SK-N-SH treated with all-trans-retinoic acid at 6 μM for 48 hours (cell line): Measurements from ENCODE around the gene FHIT.

ENCODE experiments used
- ATAC-seq: fragments of 200-7000 bp; cut with Tn5 transposase; 3 replicates; pipeline ENCODE4 v1.9.1; 2020; ENCODE audit warnings: mild to moderate bottlenecking, moderate library complexity
- ARNTL ChIP-seq: fragments of 450-650 bp; formaldehyde crosslinking; IDR thresholded peaks from 2 replicates; pipeline ENCODE4 v1.5.0; 2020; ENCODE audit warnings: low read depth, mild to moderate bottlenecking, moderate library complexity, borderline replicate concordance
- BACH2 ChIP-seq: fragments of 250-450 bp; sonication (Bioruptor Pico); IDR thresholded peaks from 2 replicates; pipeline ENCODE4 v1.9.0; 2021; ENCODE audit warnings: mild to moderate bottlenecking, borderline replicate concordance
- CREB5 ChIP-seq: fragments of 250-450 bp; sonication (Bioruptor Pico); IDR thresholded peaks from 2 replicates; pipeline ENCODE4 v1.5.1; 2020; ENCODE audit warnings: low read depth, mild to moderate bottlenecking, moderate library complexity
- CSDC2 ChIP-seq: fragments of 250-450 bp; sonication (Bioruptor Pico); IDR thresholded peaks from 2 replicates; pipeline ENCODE4 v1.5.0; 2020; ENCODE audit warnings: mild to moderate bottlenecking, moderate library complexity
- CSRNP3 ChIP-seq: fragments of 250-450 bp; sonication (Bioruptor Pico); IDR thresholded peaks from 2 replicates; pipeline ENCODE4 v1.5.1; 2021; ENCODE audit warnings: mild to moderate bottlenecking, moderate library complexity
- ESRRG ChIP-seq: fragments of 250-450 bp; sonication (Bioruptor Pico); IDR thresholded peaks from 2 replicates; pipeline ENCODE4 v1.6.1; 2021; ENCODE audit warnings: mild to moderate bottlenecking
- GLIS3 ChIP-seq: fragments of 250-450 bp; sonication (Bioruptor Pico); IDR thresholded peaks from 2 replicates; pipeline ENCODE4 v1.5.0; 2020; ENCODE audit warnings: mild to moderate bottlenecking, moderate library complexity
- OSR1 ChIP-seq: fragments of 250-450 bp; sonication (Bioruptor Pico); IDR thresholded peaks from 2 replicates; pipeline ENCODE4 v1.8.0; 2022; ENCODE audit warnings: moderate library complexity, mild to moderate bottlenecking, inconsistent platforms
- PATZ1 ChIP-seq: fragments of 250-450 bp; sonication (Bioruptor Pico); IDR thresholded peaks from 2 replicates; pipeline ENCODE4 v1.8.0; 2020; ENCODE audit warnings: mild to moderate bottlenecking, moderate library complexity, borderline replicate concordance
- PPARA ChIP-seq: fragments of 250-450 bp; sonication (Bioruptor Pico); IDR thresholded peaks from 2 replicates; pipeline ENCODE4 v1.5.0; 2020; ENCODE audit warnings: mild to moderate bottlenecking, borderline replicate concordance
- RARB ChIP-seq: fragments of 250-450 bp; sonication (Bioruptor Pico); IDR thresholded peaks from 2 replicates; pipeline ENCODE4 v1.8.0; 2021; ENCODE audit warnings: mild to moderate bottlenecking, moderate library complexity
- SNAI2 ChIP-seq: fragments of 250-450 bp; sonication (Bioruptor Pico); IDR thresholded peaks from 2 replicates; pipeline ENCODE4 v1.5.0; 2020; ENCODE audit warnings: mild to moderate bottlenecking, moderate library complexity
- TCF4 ChIP-seq: fragments of 250-450 bp; sonication (Bioruptor Pico); IDR thresholded peaks from 2 replicates; pipeline ENCODE4 v1.8.0; 2021; ENCODE audit warnings: mild to moderate bottlenecking, moderate library complexity, borderline replicate concordance
- TOX ChIP-seq: fragments of 250-450 bp; sonication (Bioruptor Pico); IDR thresholded peaks from 2 replicates; pipeline ENCODE4 v1.8.0; 2021; ENCODE audit warnings: mild to moderate bottlenecking, moderate library complexity, borderline replicate concordance
- TSHZ2 ChIP-seq: fragments of 250-450 bp; sonication (Bioruptor Pico); IDR thresholded peaks from 2 replicates; pipeline ENCODE4 v1.5.0; 2020; ENCODE audit warnings: mild to moderate bottlenecking, moderate library complexity
- ZC3H10 ChIP-seq: fragments of 250-450 bp; sonication (Bioruptor Pico); IDR thresholded peaks from 2 replicates; pipeline ENCODE4 v1.5.1; 2021; ENCODE audit warnings: mild to moderate bottlenecking, moderate library complexity
- ZFP30 ChIP-seq: fragments of 450-650 bp; formaldehyde crosslinking; IDR thresholded peaks from 2 replicates; pipeline ENCODE4 v1.5.0; 2022; ENCODE audit warnings: mild to moderate bottlenecking, moderate library complexity
- ZNF565 ChIP-seq: fragments of 450-650 bp; formaldehyde crosslinking; conservative IDR thresholded peaks from 2 replicates; pipeline ENCODE4 v1.5.0; 2020; ENCODE audit warnings: low read depth, mild to moderate bottlenecking, moderate library complexity
- ZNF70 ChIP-seq: fragments of 450-650 bp; formaldehyde crosslinking; IDR thresholded peaks from 2 replicates; pipeline ENCODE4 v1.5.0; 2020; ENCODE audit warnings: mild to moderate bottlenecking, moderate library complexity
- ZNF8 ChIP-seq: fragments of 450-650 bp; formaldehyde crosslinking; IDR thresholded peaks from 2 replicates; pipeline ENCODE4 v1.5.0; 2020; ENCODE audit warnings: mild to moderate bottlenecking, moderate library complexity

The FHIT gene

GRCh38 chr3:61158667-61159066 lies 92.6 kb downstream of the FHIT start:
- TF ChIP-seq ZFP30 (CRISPR knock-in tag) (no peak), ZNF8 (CRISPR knock-in tag) (no peak), TSHZ2 (no peak), ZNF70 (CRISPR knock-in tag) (no peak), PATZ1 (no peak), CSDC2 (no peak), PPARA (no peak), ESRRG (CRISPR knock-in tag) (no peak), TCF4 (CRISPR knock-in tag) (no peak), GLIS3 (CRISPR knock-in tag) (no peak), ZC3H10 (CRISPR knock-in tag) (no peak), RARB (no peak), OSR1 (no peak), CREB5 (CRISPR knock-in tag) (no peak), CSRNP3 (no peak), SNAI2 (no peak), BACH2 (no peak)
- ATAC-seq: no peak

GRCh38 chr3:61158216-61158615 lies 93.0 kb downstream of the FHIT start:
- TF ChIP-seq ZNF565 (CRISPR knock-in tag) (no peak), BACH2 (no peak), ESRRG (CRISPR knock-in tag) (no peak), ZNF70 (CRISPR knock-in tag) (no peak), TOX (no peak), OSR1 (no peak), RARB (no peak), SNAI2 (no peak), TCF4 (CRISPR knock-in tag) (no peak), PATZ1 (no peak), ARNTL (CRISPR knock-in tag) (no peak), CSDC2 (no peak), ZNF8 (CRISPR knock-in tag) (no peak)
- ATAC-seq: no peak

- no peak for ATAC-seq
- TF ChIP-seq OSR1 (no peak), RARB (no peak), ZNF70 (CRISPR knock-in tag) (no peak), TSHZ2 (no peak), BACH2 (no peak), GLIS3 (CRISPR knock-in tag) (no peak), TCF4 (CRISPR knock-in tag) (no peak), ZNF8 (CRISPR knock-in tag) (no peak), ZNF565 (CRISPR knock-in tag) (no peak)
Observed at GRCh38 chr3:61157414-61157813, 93.8 kb downstream of the FHIT start.
